Hematopoietic multipotent progenitor cell treated with erythropoietin and hydrocortisone succinate and interleukin-3 and kit ligand, for 4 days (in vitro differentiated cells): ENCODE measurements around the gene SOHLH1.

Experiments used
- DNase-seq: peaks from one replicate; pipeline ENCODE4 v3.0.0-alpha.2; 2015

Gene SOHLH1

DNA sequence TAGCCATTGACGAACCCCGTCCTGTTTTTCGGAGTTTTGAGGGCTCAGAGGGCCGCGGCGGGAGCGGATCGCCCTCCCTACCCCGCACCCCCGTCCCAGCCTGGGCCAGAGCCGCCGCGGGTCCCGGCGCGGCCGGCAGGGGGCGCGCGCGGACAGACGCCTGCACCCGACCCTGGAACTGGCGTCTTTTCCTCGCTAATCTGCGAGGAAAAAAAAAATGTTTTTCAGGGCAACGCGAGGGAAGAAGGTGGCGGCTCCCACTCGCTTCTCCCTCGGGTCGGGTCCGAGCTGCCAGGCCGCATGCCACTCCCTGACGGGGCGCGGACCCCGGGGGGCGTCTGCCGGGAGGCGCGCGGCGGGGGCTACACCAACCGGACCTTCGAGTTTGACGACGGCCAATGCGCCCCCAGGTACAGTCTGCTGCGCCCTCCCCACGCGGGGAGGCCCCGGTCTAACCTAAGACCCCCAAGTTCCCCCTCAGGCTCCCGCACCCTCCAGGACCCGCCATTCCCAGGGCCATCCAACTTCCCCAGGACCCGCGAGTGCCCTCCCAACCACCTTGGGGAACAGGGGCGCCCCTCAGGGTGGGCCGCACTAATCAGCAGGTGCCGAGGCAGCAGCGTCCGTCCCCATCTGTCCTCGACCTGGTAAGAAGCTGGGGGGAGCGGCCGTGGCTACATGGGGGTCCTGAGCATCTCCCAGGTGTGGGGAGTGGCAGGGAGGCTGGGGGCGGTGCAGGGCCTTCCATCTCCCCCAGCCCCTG lies 2.9 kb upstream of the SOHLH1 start, which contains the start of gene KCNT1:
Gene KCNT1, plus strand, starts transcription at position 227 of the 763 bp plus-strand sequence. Its CDS starts 74 bp downstream, at position 301.
- DNase-seq: peak; percentile 69

DNA sequence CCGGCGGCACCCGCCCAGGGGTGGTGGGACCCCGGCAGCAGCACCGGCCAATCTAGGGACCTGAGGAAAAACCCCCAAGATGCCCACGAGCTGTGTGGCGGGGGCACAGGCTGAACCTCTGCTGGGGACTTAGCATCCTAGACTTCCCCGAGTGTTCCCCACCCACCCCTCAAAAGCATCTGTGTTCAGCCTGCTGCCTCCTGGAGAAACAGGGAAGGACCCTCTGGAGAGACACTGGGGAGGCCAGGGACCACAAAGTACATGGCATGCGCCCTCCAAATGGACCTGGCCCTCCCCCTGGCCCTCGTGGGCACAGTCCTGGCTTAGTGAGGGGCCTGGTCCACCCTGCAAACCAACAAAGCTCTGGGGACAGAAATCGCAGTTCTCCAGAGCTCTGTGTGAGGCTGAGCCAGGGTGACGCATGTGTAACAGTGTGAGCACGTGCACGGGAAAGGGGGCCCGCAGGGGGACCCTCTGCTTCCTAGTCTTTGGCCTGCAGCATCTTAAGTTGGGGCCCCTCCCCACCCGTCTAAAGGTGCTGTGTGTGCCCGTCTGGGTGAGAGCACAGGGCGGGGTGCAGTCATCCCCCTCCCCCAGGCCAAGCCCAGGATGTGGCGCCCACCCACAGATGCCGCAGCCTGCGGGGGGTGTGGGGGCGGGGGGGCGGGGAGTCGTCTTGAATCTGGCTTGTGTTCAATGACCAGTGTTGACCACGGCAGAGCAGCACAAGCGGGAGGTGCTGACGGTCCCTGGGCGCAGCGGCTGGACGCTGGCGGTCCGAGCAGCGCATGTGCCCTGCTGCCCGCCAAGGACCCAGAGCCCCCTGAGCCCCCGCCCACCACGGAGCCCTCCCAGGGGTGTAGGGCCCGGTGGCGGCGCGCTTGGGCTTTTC lies 2.0 kb upstream of the SOHLH1 start:
- peak; percentile 11 for DNase-seq

DNA sequence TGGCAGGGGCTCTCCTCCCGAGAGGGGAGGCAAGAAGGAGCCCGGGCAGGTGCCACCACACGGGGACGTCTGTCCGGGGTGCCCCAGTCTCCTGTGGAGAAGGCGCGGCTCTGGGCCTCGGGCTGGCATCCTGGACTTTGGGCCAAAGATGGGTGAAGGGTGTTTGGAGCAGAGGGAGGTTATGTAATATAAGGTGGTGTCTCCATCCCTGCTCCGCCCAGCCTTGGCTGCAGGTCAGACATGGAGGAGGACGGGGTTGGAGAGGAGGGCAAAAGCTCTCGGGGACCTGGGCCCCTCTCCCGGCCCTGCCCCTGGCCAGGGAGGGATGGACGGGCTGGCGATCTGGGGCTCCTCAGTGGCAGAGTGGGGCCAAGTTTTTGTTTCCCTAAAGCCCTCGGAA lies 1.2 kb upstream of the SOHLH1 start:
- no peak for DNase-seq

DNA sequence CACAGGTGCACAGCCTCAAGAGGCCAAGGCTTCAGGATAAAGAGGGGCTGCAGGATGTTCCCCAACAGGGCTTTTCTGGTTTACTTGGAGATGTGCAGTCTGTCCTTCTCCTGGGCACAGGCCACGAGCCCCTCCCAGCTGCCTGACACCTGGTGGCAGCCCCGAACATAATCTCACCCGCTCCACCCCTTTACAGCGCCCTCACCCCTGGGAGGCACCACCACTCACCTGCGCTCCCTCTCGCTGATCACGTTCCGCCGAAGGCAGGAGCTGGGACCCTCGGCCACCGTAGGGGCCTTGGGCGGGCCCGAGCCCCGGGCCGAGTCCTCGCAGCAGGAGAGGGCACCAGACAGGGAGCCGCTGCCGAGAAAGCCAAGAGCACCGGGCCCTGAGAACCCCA lies 514 bp downstream of the SOHLH1 start:
- DNase-seq: no peak

DNA sequence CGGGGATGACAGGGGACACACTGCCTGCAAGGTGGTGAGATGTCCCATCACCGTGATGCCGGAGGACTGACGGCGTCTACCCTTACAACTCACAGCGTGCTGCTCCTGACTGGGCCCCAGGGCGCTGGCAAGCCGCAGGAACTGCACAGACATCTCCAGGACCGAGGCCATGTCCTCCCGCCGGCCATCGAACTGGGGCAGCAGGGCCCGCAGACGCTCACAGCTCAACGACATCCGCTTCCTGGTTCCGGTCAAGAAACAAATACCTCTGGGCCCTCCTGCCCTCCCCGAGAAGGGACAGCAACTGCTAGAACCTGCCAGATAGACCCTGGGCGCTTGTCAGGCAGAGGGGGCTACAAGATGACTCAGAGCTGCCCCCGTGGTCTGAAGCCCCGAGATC lies 1.0 kb downstream of the SOHLH1 start:
- DNase-seq: no peak

DNA sequence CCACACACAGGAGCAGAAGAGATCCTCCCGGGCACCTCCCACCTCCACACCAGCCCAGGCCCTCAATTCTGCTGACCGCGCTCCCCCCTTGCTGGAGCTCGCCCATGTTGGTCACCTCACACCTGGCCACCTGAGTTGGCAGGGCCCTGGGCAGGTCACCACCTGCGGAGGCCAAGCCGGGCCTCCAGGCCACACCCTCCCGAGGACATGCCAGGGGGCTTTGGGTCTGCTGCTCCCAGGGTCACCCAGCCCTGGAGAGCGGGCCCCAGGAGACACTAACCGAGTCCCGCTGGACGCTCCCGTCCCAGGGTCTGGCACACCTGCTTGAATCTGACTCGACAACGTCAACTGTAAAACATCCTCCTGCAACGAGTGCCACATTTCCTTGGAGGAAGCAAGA lies 2.1 kb downstream of the SOHLH1 start:
- DNase-seq: no peak

DNA sequence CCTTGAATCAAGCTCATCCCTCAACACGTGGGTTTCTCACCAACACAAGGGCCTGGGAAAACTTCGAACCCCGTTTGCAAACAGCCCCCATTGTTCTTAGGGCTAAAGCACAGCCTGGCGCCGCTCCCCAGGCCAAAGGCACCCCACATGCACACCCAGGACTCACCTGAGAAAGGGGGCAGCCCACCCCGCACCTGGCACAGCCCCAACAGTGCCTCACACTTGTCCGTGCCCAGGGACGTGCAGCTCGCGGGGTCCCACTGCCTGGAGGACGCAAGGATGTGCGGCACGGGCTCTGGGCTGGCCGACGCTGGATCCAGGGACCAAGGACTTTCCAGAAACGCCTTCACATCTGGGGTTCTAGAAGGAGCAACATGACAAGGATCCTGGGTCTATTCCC lies 2.8 kb downstream of the SOHLH1 start:
- no peak for DNase-seq

DNA sequence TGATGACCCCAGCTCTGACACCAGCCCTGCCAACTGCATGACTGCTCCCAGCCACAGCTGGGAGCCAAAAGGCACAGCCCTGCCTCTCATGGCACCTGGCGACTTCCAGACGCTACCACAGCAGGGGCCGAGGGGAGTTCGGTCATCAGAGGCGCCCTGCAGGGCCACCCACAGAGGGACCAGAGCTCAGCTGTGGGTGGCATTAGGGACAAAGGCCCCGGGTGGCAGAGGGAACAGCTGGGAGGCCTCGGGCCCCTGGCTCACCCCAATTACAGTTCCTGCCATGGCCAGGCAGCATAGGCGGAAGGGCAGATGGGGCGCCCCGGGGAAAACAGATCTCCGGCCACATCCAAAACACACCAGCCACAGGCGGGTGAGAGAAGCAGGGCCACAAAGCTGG lies 3.6 kb downstream of the SOHLH1 start:
- no peak for DNase-seq

DNA sequence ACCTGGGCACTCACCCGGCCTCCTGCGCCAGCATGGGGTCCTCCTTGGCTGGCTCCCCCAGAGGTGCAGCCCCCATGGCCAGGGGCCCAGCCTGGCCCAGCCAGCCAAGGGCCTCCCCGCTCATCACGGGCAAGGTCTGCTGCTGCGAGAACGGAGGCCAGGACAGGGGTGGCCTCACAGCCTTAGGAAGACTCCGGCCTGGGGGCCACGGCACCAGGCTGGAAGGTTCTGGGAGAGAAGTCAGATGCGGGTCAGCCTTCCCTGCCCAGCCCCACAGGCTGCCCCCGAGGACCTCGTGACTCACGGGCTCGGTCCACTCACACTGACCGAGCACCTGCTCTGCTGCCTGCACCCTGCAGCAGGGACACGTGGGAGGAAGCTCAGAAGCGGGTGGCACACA lies 4.2 kb downstream of the SOHLH1 start:
- no peak for DNase-seq

DNA sequence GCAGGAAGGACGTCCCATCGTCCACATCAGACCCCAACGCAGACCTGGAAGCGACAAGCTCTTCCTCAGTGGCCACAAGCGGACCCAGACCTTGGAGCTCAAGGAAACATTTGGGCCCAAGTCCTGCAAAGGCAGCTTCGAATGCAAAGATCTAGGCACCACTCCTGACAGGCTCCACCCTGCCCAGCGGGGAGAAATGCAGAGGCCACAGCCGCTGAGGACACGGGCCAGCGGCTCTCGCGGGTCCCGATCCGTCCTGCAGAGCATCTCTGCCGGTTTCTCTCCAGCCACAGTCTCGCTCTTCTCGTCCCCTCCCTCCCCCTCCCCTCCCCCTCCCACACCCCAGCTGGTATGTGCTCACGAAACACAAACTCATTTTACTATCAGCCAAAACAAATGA lies 4.9 kb downstream of the SOHLH1 start:
- no peak for DNase-seq

DNA sequence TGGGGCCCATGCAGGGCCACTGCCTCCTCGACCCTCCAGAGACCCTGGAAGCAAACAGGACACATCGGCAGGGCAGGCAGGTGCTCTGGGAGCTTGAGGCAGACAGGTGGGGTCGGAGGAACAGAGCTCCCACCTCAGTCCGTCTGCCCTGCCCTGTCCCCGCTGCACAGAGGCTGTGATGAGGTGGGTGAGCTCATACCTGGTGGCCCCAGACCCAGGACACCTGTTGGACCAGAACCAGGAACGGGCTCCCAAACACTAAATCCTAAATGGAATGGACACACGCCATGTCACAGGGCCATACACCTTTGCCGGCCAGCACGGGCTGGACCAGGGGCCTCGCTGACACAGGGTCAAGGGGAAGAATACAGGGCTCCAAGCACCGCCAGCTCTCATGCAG lies 5.5 kb downstream of the SOHLH1 start:
- DNase-seq: no peak

DNA sequence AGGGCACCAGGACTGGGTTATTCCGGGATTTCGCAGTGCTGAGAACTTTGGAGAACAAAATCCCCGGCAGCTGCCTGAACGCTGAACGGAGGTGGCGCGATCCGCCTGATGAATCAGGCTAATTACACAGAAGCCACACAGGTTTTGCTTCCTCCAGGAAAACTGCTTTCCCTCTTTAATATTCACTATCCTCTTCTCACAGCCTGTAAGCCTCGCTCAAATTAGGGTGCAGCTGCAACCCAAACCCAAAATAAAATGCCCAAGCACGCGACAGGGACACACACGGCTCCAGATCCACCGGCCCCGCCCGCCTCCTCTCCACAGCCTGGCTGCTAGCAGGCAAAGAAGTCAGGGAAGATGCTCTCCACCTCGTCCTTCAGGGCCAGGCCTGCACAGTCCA lies 6.0 kb downstream of the SOHLH1 start:
- no peak for DNase-seq

DNA sequence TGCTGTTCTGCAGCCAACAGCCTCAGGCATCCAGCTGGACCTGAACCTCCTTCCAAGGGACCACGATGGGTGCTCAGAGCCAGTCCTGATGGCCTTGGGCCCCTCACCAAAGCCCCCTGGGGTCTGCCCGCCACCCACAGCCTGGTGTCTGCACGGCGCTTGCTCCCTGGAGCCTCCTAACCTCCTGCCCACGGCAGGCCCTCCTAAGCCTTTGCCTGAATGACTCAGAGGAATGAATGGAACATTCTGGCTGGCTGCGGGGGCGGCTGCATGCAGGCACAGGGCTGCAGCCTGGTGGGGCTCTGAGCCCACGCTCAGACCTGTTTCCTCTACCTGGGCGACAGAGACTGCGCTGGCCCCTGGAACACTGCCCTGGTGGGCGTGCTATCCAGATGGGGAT lies 6.9 kb downstream of the SOHLH1 start:
- no peak for DNase-seq

DNA sequence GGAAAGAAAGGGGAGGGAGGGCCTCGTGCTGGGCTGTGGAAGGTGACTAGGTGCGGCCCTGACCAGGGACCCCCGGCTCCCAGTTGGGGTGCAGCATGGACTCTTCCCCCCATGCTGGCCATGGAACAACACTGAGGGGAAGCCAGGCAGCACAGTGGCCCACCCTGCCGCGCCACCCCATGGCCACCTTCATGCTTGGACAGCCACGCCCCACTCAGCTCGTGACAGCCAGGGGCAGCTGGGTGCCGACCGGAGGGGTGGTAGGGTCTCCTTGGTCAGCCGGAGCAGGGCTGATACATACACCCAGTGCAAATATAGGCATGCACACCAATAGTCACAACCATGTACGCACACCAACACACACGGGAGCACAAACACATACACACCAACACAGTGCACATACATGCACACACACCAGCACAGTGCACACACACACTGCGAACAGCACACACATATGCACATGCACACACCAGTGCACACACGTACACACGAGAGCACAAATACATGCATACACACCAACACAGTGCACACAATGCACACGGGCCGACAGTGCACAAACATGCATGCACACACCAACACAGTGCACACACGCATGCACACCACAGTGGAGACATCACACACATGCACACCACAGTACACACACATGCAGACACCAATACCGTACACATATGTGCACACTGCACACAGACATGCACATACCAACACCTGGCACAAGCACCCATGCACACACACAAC lies 8.3 kb downstream of the SOHLH1 start:
- DNase-seq: no peak

DNA sequence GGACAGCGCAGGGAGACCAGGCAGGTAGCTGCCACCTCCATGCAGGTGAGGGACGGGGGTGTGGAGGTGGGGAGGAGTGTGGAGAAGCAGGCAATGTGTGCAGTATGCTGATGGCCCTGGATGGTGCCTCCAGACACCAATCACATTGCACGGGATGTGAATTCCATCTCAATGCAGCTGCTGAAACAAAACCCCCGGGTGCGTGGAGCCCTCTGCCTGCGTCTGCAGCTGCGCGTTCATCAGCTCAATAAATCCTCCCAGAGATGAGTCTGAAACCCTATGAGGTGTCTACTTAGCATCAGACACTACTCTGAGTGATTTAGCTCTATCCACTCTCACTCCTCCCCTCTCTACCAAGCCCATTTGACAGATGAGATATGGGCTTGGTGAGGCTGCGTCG lies 10.3 kb downstream of the SOHLH1 start:
- DNase-seq: no peak

DNA sequence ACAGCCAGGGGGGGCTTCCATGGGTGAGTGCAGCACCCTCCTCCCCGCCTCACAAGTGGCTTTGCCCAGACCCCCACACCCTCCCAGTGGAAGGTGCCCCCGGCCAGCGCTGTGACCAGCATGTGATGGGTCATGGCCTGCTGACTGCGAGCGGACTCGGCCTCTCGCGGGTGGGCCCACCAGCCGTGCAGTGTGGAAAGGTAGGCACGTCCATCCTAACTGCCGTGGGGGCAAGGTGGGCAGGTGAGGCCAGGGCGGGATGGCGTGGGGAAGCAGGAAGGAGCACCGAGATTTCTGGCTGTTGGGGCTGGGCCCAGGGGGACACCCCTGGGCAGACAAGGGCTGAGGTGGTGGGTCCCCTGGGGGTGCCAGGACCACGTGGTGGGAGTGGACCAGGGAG lies 12.1 kb downstream of the SOHLH1 start:
- no peak for DNase-seq

DNA sequence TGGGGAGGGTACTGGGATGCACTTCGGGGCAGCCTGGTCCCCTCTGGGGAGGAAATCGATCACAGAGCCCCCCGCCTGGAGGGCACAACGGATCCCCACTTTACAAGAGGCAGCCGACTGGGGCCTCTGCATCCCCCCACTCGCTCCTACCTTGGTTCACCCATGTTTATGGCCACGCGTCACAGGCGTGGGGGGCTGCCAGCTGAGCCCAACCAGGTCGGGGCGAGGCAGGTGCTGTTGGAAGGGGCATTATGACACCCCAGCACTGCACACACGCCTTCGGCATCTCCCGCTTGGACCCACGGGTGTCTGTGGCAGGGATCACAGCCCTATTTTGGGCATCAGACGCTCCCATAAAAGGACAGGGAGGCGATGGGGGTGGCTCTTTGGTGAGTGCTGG lies 14.6 kb downstream of the SOHLH1 start:
- no peak for DNase-seq

DNA sequence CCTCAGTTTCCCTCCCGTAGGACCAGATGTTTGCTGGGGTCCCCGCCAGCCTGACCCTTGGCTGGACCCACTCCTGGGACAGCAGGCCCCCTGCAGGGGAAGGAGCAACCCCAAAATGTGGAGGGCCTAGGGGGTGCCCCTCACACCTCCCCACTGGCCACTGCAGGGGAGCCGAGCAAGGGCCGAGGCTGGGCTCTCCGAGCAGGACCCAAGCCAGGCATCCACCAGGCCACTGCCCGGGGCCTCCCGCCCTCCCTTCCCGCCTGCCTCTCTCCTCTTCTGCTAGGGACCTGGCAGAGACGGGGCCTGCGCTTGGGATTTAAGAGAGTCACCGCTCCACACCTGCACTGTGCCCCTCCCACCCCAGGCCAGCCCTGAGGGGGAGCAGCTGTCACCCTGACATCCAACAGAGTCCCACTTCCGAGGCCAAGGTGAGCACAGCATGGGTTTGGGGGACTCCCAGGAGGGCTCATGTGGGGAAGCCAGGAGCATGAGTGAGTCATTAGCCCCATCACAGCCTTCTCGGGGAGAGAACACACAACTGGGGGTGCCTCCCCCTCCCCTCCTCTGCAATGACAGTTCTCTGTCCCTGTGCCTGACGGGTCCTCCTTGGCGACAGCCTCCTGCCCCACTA lies 15.8 kb downstream of the SOHLH1 start:
- DNase-seq: no peak

DNA sequence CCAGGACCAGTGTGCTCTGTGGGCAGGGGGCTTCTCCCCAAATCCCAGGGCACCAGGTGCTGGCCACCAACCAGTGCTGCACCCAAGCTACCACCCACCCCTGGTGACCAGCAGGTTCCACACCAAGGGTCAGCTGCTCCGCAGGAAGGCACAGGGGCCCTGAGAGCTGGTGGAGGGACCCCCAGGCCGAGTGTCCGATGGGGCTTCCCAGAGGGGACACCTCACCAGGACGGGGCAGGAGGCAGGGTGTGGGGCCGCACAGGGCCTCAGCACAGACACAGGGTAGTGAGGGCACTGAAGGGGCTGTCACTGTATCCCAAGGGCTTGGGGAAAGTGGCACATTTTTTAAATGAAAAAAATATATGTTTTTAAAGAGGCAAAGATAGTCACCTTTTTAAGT lies 18.1 kb downstream of the SOHLH1 start:
- DNase-seq: no peak

DNA sequence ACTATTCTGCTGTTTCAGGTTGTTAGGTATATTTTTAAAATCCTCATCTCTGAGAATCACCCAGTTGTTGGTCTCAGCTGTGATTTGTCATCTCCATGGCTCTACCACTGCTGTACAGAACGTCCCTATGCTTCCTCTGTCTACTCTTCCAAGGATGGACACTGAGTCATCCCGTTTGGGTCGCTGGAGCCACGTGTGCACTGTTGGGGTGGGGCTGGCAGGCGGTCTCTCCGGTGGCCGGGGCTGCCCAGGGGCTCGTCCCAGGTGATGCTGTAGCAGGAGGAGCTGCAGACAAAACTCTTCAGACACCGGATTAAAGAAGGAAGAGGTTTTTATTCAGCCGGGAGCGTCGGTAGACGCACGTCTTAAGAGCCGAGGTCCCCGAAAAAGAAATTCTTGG lies 19.2 kb downstream of the SOHLH1 start:
- no peak for DNase-seq

DNA sequence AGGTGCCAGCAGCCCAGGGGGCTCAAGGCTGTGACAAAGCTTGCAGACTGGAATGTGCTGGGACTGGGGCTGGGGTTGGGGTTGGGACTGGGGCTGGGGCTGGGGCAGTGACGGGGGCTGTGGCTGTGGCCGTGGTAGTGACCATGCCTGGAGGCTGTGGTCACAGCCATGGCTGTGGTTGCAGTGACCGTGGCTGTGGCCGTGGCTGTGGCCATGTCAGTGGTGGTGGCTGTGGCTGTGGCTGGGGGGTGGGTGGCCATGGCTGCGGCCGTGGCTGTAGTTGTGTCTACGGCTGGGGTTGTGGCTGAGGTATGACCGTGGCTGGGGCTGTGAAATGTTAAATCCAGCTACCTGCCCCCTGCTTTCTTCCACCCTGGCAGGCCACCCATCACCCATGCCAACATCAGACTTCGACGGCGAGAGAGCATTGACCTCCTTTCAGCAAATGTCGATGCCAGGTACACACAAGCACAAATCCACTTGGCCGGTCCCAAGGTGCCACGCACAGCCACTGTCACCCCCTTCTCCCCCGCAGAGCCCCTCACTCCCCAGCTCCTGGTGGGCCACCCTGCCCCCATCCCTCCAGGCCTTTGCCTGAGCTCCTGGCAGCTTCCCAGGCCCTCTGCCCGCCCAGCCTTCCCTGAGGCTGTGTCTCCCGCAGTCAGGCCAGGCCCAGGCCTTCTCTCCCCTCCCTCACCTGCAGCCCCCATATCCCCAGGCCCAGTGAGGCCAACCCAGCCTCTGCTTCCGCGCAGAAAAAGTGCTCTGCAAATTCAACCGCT lies 20.9 kb downstream of the SOHLH1 start:
- no peak for DNase-seq

DNA sequence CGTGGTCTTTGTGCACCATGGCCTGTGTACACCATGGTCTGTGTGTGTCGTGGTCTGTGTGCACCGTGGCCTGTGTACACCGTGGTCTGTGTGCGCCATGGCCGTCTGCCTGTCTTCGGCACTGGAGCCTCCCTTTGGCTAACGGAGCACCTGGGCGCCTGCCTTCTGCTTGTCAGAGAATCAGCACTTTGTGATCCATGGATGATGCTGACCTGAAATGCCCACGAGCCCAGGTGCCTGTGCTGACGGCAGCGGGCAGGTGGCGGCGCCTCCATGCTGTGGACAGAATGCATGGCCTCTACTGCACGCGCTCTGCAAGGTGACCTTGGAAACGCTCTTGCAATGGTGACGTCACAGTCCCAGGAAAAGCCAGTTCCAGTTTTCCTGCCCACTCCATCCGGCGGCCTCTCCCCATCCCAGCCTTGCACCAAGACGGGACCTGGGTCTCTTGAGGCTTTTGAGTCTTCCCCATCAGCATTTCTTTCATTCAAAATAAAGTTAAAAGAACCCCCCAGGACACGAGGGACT lies 21.6 kb downstream of the SOHLH1 start:
- no peak for DNase-seq
